GM19043 (cell line): ENCODE results near the gene NUDT21.
"Not testable (repeated sequence)": the region's sequence is repeated elsewhere in the genome, so short reads cannot be mapped to it uniquely, and the experiment has no call there.

Source experiments
- ATAC-seq: cut with Tn5 transposase; IDR thresholded peaks from one replicate; pipeline ENCODE4 v1.9.1; 2021; ENCODE audit warnings: low read depth; ENCODE audit not compliant: unreplicated experiment

Gene NUDT21

DNA sequence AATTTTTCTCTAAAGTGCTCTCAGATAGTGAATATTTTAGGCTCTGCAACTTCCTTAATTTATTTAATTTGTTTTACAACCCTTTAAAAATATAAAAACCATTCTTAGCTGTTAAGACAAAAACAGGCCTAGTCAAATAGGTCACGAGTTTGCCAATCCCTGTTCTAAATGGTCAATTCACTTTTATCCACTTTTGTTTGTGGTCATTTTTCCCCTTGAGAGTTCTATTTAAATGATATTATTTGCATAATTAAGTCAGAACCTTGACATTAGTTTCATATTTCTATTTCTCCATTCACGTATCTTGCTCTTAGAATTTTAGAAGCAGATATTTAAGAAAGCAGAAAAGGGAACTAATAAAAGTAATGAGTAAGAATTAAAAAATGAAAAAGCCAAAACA is 29.8 kb downstream of the NUDT21 start:
- no peak for ATAC-seq

- ATAC-seq = no peak
These were observed 30.5 kb downstream of the NUDT21 start for GRCh38 chr16:56420613-56421012.

GRCh38 chr16:56419740-56420548 is 31.2 kb downstream of the NUDT21 start:
- no peak for ATAC-seq

GRCh38 chr16:56417138-56417537 is 34.0 kb downstream of the NUDT21 start:
- no peak for ATAC-seq

- ATAC-seq = no peak
These were observed 35.3 kb downstream of the NUDT21 start for GRCh38 chr16:56415875-56416274.

- no peak for ATAC-seq
These were observed 36.8 kb downstream of the NUDT21 start for GRCh38 chr16:56414366-56414765.

DNA sequence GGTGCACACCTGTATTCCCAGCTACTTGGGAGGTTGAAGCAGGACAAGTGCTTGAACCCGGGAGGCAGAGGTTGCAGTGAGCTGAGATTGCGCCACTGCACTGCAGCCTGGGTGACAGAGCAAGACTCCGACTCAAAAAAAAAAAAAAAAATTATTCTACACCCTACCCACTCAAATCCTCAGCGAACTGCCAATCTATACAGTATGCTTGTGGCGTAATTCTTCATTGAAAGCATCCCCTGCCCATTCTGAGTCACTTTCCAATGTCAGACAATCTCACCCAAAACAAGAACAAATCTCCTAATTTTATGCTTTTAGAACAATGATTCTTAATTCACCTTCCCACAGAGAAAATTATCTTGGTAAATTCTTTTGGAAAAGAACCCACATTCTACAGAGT is 37.8 kb downstream of the NUDT21 start:
- ATAC-seq = no peak

GRCh38 chr16:56411624-56412023 is 39.5 kb downstream of the NUDT21 start:
- no peak for ATAC-seq

- no peak for ATAC-seq
These were observed 40.0 kb downstream of the NUDT21 start for GRCh38 chr16:56411123-56411522.

- ATAC-seq = no peak
These were observed 41.9 kb downstream of the NUDT21 start for GRCh38 chr16:56409195-56409594.

DNA sequence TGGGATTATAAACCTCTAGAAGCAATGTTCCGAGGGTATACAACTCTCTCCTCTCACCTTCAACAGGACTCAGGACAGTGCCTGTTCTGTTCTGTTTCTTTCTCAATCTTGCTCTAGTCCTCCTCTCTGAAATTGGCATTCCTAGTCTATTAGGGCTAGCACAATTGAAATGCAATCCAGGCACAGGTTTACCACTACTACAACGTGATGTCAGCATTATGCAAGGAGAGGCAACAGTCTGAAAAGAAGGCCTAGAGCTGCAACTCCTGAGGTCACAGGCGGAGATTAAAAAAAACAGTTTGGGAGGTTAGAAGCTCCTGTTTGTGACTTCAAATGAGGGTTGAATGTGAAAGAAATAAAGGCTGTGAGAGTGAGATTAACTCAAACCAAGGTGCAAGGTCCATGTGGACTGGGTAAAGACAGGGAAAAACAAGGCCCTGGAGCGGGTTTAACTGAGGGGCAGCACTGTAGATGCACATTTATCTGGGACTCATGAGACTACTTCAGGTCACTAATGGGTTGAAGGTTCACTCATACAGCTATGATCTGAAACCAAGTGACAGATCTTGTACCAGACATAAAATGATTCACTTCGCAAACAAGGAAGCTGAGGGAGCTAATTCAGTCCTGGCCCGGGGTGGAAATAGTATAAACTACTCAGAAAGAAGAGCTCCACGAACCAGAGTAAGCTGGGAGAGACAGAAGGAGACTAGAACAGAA is 42.6 kb downstream of the NUDT21 start:
- ATAC-seq = no peak

GRCh38 chr16:56405977-56406672 is 45.0 kb downstream of the NUDT21 start:
- ATAC-seq = no peak

- ATAC-seq = no peak
These were observed 49.6 kb downstream of the NUDT21 start for GRCh38 chr16:56401482-56401881.

- ATAC-seq = no peak
These were observed 50.7 kb downstream of the NUDT21 start for GRCh38 chr16:56400458-56400857.

DNA sequence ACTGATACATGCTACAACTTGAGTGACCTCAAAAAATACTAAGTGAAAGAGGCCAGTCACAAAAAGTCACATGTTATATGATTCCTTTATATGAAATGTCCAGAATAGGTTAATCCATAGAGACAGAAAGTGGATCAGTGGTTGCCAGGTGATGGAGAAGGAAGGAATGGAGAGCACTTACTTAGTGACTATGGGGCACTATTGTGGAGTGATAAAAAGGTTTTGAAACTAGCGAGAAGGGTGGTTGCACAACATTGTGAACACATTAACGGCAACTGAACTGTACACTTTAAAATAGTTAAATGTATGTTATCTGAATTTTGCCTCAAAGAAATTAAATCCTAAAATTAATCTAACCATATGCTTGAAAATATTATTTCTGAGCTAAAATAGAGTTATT is 51.6 kb downstream of the NUDT21 start:
- ATAC-seq = no peak

DNA sequence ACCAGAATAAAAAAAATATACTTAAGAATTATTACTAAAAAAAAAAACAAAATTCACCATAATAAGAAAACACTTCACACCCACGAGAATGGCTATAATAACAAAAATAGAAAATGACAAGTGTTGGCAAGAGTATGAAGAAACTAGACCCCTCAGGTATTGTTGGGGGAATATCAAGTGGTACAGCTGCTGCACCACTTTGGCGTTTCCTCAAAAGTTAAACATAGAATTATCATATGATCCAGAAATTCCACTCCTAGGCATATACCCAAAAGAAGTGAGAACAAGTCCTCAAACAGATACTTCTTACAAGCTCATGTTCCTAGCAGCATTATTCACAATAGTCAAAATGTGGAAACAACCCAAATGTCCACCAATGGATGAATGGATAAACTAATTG is 52.1 kb downstream of the NUDT21 start:
- ATAC-seq = no peak

- not testable (repeated sequence) for ATAC-seq
These were observed 54.4 kb downstream of the NUDT21 start for GRCh38 chr16:56396724-56397123.

DNA sequence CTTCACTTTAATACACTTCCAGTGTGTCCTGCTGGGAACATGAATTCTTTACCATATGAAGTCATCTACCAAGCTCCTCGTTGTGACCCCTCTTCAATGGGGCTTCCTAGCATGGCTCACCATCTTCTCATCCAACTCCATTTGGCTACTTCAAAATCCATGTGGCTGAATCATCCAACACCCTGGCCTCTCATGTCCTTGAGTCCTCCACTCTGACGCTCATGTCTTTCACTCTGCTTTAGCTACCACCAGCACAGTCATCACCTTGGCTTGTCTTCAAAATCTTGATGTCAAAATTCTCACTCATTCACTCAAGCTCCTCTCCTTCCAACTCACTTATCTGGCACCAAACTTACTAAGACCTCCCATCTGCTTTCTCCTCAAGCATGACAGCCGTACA is 61.6 kb downstream of the NUDT21 start:
- ATAC-seq = no peak

DNA sequence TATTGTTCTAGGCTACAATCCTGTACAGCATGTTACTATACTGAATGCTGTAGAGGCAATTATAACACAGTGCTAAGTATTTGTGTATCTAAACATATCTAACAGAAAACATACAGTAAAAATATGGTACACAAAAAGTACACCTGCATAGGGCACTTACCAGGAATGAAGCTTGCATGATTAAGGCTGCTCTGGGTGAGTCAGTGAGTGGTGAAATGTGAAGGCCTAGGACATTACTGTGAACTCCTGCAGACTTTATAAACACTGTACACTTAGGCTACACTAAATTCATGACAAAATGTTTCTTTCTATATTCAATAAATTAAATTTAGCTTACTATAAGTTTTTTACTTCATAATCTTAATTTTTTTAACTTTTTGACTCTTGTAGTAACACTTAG is 62.9 kb downstream of the NUDT21 start:
- ATAC-seq = no peak

DNA sequence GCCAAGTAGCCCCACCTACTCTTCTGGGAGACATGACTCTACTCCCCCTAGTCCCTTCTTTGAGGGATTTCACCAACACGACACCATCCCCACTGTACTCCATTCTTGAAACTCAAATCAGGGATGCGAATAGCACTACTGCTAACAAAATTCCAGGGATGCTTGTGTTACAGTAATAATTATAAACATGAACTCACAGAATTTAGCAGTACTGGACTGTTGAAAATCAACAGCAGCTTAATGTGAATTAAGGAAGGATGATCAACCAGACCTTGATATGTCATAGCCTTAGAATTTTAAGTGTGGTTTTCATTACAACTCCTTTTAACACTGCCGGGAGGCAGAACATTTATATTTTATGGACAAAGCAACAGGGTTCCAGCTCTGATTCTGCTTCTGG is 63.7 kb downstream of the NUDT21 start:
- ATAC-seq = no peak

DNA sequence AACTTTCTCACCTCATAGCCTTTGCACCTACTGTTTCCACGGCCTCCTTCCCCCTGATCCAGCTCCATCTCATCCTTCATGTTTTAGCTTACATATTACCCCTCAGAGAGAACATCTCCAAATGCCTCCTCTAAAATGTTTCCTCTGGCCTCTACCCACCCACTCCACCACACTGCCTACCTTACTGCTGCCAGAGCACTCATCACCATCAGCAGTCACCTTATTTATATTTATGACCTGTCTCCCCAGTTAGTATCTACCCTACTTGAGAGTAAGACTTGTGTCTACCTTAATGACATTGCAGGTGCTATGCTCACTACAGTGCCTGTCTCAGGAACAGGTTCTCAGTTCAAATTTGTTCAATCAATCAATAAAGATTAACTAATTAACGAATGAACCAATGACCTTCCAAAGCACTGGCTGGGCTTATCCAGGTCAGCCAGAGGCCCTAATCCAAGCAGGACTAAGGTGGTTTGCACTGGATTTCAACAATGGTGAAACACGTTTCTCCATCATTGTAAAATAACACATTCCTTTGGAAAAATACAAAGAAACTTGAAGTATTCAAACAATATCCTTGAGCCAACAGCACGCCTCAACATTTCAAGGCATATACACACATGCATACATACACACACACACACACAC is 66.9 kb downstream of the NUDT21 start:
- ATAC-seq = no peak
